IMR-90 (cell line): ENCODE measurements around the gene TMC8.

Source experiments
- CEBPB ChIP-seq: IDR thresholded peaks from 2 replicates; pipeline ENCODE4 v1.6.1; 2012; ENCODE audit warnings: low read depth, low read length, improper control_type of control experiment
- CHD1 ChIP-seq: IDR thresholded peaks from 2 replicates; pipeline ENCODE4 v1.6.1; 2012; ENCODE audit warnings: low read depth, low read length, improper control_type of control experiment
- CTCF ChIP-seq: conservative IDR thresholded peaks from 2 replicates; pipeline ENCODE4 v1.5.1; 2012; ENCODE audit warnings: mild to moderate bottlenecking, low read depth, low read length, improper control_type of control experiment
- POLR2A ChIP-seq: IDR thresholded peaks from 2 replicates; pipeline ENCODE4 v1.6.1; 2012; ENCODE audit warnings: mild to moderate bottlenecking, low read depth, low read length
- RAD21 ChIP-seq: IDR thresholded peaks from 2 replicates; pipeline ENCODE4 v1.6.1; 2012; ENCODE audit warnings: low read length, improper control_type of control experiment
- RCOR1 ChIP-seq: IDR thresholded peaks from 2 replicates; pipeline ENCODE4 v1.6.1; 2012; ENCODE audit warnings: mild to moderate bottlenecking, low read length, improper control_type of control experiment; ENCODE audit not compliant: insufficient replicate concordance

GRCh38 chr17:78132084-78132676 lies 1.6 kb downstream of the TMC8 start:
- no peak for TF ChIP-seq POLR2A
- TF ChIP-seq CTCF = no peak
- no peak for TF ChIP-seq CEBPB
- no peak for TF ChIP-seq RCOR1
- no peak for TF ChIP-seq CHD1
- no peak for TF ChIP-seq RAD21
